ENCODE results near the gene TXNIP.

Gene TXNIP

DNA sequence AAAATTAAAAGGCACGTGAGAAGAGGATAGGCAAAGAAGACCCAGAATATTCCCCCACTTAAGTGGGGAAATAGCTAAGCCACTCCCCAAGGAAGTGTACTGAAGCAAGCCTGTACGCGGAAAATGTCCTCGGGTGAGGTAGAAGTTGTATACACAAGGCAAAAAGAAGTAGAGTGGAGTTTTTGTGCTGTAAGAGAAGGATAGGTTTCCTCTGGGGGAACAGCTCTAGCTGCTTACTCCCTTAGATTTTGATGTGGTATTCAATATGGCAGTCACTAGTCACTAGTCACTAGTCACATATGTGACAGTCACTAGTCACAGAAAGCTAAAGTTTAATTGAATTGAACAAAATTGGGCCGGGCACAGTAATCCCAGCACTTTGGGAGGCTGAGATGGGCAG lies 7.6 kb downstream of the TXNIP start:
- ATAC-seq: no peak
- TF ChIP-seq ZC3H10 (CRISPR knock-in tag; IDR thresholded peaks at IDR 0.05): no peak
- TF ChIP-seq ZNF565 (CRISPR knock-in tag; conservative IDR thresholded peaks at IDR 0.05; ENCODE audit: low read depth): no peak
- no peak for TF ChIP-seq BACH2 (CRISPR knock-in tag; IDR thresholded peaks at IDR 0.05; ENCODE audit: borderline replicate concordance)
- no peak for TF ChIP-seq TCF4 (CRISPR knock-in tag; IDR thresholded peaks at IDR 0.05; ENCODE audit: borderline replicate concordance)
- TF ChIP-seq ZFP3 (CRISPR knock-in tag; IDR thresholded peaks at IDR 0.05): no peak
- no peak for TF ChIP-seq ISL1 (CRISPR knock-in tag; IDR thresholded peaks at IDR 0.05)
- no peak for TF ChIP-seq POU6F1 (CRISPR knock-in tag; IDR thresholded peaks at IDR 0.05; ENCODE audit: borderline replicate concordance, low read depth)
- TF ChIP-seq, protein P1, sequence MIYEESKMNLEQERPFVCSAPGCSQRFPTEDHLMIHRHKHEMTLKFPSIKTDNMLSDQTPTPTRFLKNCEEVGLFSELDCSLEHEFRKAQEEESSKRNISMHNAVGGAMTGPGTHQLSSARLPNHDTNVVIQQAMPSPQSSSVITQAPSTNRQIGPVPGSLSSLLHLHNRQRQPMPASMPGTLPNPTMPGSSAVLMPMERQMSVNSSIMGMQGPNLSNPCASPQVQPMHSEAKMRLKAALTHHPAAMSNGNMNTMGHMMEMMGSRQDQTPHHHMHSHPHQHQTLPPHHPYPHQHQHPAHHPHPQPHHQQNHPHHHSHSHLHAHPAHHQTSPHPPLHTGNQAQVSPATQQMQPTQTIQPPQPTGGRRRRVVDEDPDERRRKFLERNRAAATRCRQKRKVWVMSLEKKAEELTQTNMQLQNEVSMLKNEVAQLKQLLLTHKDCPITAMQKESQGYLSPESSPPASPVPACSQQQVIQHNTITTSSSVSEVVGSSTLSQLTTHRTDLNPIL (CRISPR knock-in tag; IDR thresholded peaks at IDR 0.05; ENCODE audit: low read depth): no peak
- TF ChIP-seq TSHZ2 (CRISPR knock-in tag; IDR thresholded peaks at IDR 0.05): no peak

GRCh38 chr1:145987926-145988325 lies 8.5 kb downstream of the TXNIP start:
- TF ChIP-seq TOX (CRISPR knock-in tag; IDR thresholded peaks at IDR 0.05; ENCODE audit: borderline replicate concordance) (no peak), GLIS3 (CRISPR knock-in tag; IDR thresholded peaks at IDR 0.05) (no peak), ZFP30 (CRISPR knock-in tag; IDR thresholded peaks at IDR 0.05) (no peak), OSR1 (CRISPR knock-in tag; IDR thresholded peaks at IDR 0.05) (no peak), RARB (CRISPR knock-in tag; IDR thresholded peaks at IDR 0.05) (no peak), ARNTL (CRISPR knock-in tag; IDR thresholded peaks at IDR 0.05; ENCODE audit: borderline replicate concordance, low read depth) (no peak), ZNF70 (CRISPR knock-in tag; IDR thresholded peaks at IDR 0.05) (no peak), CSDC2 (CRISPR knock-in tag; IDR thresholded peaks at IDR 0.05) (no peak), TCF4 (CRISPR knock-in tag; IDR thresholded peaks at IDR 0.05; ENCODE audit: borderline replicate concordance) (no peak), ZNF565 (CRISPR knock-in tag; conservative IDR thresholded peaks at IDR 0.05; ENCODE audit: low read depth) (no peak), PPARA (CRISPR knock-in tag; IDR thresholded peaks at IDR 0.05; ENCODE audit: borderline replicate concordance) (no peak), CSRNP3 (CRISPR knock-in tag; IDR thresholded peaks at IDR 0.05) (no peak), SNAI2 (CRISPR knock-in tag; IDR thresholded peaks at IDR 0.05) (no peak), ESRRG (CRISPR knock-in tag; IDR thresholded peaks at IDR 0.05) (no peak), ISL1 (CRISPR knock-in tag; IDR thresholded peaks at IDR 0.05) (no peak), ZNF8 (CRISPR knock-in tag; IDR thresholded peaks at IDR 0.05) (no peak), TSHZ2 (CRISPR knock-in tag; IDR thresholded peaks at IDR 0.05) (no peak)
- TF ChIP-seq, protein P2, sequence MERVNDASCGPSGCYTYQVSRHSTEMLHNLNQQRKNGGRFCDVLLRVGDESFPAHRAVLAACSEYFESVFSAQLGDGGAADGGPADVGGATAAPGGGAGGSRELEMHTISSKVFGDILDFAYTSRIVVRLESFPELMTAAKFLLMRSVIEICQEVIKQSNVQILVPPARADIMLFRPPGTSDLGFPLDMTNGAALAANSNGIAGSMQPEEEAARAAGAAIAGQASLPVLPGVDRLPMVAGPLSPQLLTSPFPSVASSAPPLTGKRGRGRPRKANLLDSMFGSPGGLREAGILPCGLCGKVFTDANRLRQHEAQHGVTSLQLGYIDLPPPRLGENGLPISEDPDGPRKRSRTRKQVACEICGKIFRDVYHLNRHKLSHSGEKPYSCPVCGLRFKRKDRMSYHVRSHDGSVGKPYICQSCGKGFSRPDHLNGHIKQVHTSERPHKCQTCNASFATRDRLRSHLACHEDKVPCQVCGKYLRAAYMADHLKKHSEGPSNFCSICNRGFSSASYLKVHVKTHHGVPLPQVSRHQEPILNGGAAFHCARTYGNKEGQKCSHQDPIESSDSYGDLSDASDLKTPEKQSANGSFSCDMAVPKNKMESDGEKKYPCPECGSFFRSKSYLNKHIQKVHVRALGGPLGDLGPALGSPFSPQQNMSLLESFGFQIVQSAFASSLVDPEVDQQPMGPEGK (CRISPR knock-in tag; IDR thresholded peaks at IDR 0.05; ENCODE audit: borderline replicate concordance): no peak
- TF ChIP-seq, protein P1 (CRISPR knock-in tag; IDR thresholded peaks at IDR 0.05; ENCODE audit: low read depth): no peak

More at GRCh38 chr1:145987926-145988325, 8.5 kb downstream of the TXNIP start:
- ATAC-seq: no peak

Measured in SK-N-SH treated with all-trans-retinoic acid at 6 μM for 48 hours (cell line).